Stimulated activated CD4-positive, alpha-beta T cell treated with anti-CD3 and anti-CD28 coated beads, Interleukin-1b, Interleukin-23, amount 100 ng/mL, for 4 hours (primary cell): Measurements from ENCODE around the gene CLPX.
"Not testable (repeated sequence)": the region's sequence is repeated elsewhere in the genome, so short reads cannot be mapped to it uniquely, and the experiment has no call there.

Source experiments
- DNase-seq, 2 donors: peaks; one replicate each; pipeline ENCODE4 v3.0.0-alpha.2; 2020; ENCODE audit warnings: low read depth in 2 of 2

The CLPX gene

DNA sequence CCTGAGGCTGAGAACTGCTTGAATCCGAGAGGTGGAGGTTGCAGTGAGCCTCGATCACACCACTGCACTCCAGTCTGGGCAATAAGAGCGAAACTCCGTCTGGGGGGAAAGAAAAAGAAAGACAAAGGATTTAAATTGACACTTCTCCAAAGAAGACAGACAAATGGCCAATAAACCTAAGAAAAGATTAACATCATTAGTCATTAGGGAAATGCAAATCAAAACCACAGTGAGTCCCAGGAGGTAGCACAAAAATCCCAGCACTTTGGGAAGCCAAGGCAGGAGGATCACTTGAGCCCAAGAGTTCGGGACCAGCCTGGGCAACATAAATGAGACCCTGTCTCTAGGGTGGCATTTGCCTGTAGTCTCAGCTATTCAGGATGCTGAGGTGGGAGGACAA lies 12.6 kb downstream of the CLPX start:
- no peak for DNase-seq

DNA sequence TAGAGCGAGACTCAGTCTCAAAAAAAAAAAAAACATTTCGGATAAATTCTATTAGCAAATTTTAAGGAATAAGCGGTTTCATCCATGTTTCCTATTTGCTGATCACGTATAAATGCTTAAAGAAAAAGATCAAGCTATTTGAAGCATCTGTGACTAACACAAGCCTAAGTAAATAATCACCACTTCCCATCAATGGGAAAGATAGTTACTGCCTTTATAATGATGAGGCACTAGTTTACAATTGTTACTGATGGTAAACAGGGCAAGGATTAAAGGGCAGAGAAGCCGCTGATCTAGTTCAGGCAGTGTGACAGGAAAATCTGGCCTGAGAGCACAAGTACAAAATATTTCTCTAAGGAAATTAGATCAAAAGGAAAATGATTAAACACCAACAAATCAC lies 13.7 kb downstream of the CLPX start:
- DNase-seq = no peak

DNA sequence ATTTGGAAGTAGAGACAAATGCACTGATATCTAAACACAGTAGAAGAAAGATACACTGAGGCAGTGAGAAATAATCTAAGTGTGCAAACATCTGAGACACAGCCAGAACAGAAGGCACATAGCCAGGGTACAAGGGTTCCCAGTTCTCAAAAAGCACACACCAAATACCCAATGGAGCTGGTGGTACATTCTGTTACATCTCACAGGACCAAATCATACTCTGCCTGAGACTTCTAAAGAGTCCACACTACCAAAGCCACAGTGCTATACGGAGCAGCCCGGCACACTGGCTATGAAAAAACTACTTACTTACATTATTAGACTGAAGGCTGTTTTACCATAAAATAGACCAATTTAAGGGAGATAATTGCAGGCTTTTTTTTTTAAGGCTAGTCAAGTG lies 19.3 kb downstream of the CLPX start:
- no peak for DNase-seq

DNA sequence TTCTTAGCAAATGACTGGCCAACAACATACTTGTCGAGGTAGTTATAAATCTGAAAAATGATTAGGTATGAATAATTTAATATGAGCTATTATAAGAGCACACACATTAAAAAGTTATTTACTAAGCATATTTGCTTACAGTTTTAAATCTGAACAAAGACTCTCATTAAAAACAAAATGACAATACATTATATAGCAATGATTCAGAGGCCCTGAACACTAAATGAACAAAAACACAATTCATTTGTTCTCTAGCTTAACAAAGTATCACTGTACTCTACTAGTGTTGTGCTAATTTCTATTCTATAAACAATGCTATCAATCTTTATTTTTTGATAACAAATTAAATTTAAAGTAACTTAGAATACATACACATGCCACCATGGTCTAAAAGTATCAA lies 21.0 kb downstream of the CLPX start:
- no peak for DNase-seq

DNA sequence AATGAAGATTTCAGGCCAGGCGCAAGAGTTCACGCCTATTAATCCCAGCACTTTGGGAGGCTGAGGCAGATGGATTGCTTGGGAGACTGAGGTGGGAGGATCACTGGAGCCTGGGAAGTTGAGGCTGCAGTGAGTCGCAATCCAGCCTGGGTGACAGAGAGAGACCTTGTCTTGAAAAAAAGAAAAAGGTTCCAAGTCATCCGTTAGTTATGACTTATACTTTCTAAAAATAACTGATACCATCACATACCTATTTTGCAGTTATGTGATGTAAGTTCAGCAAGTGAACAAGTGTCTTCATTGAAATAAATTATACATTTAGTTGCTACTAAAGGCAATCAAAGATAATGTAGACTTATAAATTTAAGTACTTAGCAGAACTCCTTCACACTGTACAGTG lies 22.1 kb downstream of the CLPX start:
- no peak for DNase-seq

DNA sequence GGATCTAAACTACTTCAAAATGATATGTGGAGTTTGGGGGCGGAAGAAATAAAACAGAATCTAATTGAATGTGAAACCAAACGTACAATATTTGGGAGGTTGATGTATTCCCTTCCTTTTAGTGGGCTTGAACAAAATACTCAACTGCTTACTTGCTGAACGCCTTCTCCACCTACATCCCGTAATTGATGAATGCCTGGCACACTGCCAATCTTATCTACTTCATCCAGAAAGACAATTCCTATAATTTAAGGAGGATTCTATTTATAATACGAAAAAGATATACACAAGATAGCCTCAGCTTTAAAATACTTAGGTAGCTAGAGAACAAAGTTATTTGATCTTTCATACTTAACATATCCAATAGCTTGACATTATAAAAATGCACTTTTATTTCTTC lies 28.4 kb downstream of the CLPX start:
- no peak for DNase-seq

DNA sequence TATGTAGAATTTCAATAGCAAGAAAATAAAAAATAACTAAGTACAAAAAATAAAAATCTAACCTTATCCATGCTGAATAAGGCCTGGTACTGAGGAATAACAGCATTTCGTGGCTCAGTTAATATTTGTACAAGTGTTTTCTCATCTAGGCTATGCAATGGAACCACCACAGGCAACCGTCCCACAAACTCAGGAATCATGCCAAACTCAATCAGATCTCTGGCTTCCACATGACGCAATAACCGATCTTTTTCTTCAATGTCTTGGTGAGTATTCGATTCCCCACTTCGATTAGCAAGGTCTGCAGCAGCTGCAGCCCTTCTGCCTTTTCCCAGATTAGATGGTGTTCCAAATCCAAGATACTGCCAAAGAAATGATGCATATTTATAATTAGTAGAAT lies 30.4 kb downstream of the CLPX start:
- no peak for DNase-seq

DNA sequence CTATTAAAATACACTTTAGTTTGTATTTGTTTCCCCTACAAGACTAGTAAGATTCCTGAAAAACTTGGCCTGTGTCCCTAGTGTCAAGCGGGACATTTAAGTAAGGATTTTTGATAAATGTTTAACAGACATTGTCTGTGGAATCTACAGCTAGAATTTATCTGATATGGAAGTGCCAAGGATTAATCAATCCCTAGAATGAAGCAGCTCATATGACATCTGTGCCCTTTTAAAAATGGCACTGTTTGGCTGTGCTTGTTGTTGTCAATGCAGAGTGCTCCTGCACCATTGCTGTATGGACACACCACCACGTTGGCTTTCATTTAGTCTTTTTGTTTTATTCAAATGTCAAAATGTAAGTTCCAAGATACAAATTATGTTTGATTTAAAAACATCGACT lies 37.2 kb downstream of the CLPX start:
- DNase-seq = no peak

DNA sequence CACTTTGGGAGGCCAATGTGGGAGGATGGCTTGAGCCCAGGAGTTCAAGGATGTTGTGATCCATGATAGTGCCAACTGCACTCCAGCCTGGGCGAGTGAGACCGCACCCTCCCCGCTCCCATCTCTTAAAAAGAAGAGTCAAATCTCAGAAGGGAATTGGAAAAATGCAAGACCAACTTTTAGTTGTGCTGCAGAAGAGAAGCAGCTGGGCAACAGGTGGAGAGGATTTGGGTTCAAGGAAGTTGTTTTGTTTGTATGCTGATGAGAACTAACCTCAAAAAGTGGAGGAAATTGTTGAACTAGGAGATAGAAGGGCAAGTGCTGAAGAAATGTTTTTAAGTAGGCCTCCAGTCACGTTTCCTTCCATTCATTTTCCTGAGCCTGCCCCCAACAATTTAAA lies 38.7 kb downstream of the CLPX start:
- DNase-seq = no peak

DNA sequence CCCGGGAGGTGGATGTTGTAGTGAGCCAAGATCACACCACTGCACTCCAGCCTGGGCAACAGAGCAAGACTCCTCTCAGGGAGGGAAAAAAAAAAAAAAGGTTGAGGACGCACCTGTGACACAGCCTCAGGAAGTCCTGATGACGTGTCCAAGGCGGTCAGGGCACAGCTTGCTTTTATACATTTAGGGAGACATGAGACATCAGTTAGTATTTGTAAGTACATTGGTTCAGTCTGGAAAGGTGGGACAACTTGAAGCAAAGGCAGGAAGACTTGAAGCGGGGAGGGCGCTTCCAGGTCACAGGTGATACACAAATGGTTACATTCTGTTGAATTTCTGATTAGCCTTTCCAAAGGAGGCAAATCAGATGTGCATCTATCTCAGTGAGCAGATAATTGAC lies 46.5 kb downstream of the CLPX start:
- not testable (repeated sequence) for DNase-seq

DNA sequence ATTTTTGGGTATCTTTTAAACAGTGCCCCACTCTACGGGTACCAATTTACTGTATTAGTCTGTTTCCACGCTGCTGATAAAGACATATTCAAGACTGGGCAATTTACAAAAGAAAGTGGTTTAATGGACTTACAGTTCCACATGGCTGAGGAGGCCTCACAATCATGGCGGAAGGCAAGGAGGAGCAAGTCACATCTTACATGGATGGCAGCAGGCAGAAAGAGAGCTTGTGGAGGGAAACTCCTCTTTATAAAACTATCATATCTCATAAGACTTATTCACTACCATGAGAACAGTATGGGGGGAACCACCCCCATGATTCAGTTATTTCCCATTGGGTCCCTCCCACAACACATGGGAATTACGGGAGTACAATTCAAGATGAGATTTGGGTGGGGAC lies 47.2 kb downstream of the CLPX start:
- not testable (repeated sequence) for DNase-seq

DNA sequence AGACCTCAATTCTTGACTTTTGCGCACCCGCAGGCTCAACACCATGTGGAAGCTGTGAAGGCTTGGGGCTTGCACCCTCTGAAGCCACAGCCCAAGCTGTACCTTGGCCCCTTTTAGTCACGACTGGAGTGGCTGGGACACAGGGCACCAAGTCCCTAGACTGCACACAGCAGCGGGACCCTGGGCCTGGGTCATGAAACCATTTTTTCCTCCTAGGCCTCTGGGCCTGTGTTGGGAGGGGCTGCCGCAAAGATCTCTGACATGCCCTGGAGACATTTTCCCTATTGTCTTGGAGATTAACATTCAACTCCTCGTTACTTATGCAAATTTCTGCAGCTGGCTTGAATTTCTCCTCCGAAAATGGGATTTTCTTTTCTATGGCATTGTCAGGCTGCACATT lies 48.1 kb downstream of the CLPX start:
- not testable (repeated sequence) for DNase-seq

DNA sequence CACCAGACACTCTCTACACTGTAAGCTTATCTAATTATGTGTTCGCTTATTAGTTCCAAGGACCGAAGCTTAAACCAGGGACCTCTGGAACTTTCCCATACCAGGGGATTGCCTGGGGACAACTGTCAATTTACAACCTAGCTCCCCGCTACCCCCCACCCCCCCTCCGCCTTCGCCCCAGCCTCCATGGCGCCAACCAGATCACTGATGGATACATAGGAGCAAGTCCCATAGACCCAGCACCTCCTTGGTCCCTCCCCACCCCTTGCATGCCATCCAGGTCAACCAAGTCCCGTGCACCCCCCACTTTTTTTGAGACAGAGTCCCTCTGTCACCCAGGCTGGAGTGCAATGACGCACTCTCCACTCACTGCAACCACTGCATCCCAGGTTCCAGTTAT lies 50.6 kb downstream of the CLPX start:
- no peak for DNase-seq

DNA sequence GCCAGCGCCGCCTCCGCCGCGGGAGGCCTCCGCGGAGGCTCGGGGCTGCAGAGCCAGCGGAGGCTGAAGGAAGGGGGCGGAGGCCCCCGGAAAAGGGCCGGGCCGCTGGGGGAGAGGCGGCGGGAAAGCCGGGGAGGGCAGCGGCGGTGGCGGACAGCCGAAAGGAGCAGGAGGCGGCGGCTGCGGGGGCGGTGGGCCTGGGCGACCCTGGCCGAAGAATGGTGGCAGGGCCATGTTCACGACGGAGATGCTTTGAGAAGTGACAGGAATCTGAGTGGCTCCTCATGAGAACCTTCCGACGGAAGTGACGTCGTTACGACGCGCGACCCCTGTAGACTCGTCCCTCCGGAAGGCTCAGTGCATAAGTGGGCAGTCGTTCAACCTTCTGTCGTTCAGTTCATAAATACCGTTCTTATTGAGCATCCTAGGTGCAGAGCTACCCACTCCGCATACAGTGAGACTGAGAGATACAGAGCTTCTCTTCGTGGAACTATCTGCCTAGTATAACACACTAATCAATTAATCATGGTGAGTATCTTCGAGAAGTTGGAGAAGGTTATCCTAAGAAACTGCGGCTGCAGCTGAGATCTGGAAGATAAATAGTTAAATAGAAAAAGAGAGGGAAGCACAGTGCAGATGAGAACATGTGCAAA lies 51.5 kb downstream of the CLPX start, which contains the start of gene PDCD7:
PDCD7 (minus strand) TSS at position 261 of the 653 bp plus-strand sequence; CDS start at position 234, 27 bp downstream.
- DNase-seq = peak; percentile 61 to 63

DNA sequence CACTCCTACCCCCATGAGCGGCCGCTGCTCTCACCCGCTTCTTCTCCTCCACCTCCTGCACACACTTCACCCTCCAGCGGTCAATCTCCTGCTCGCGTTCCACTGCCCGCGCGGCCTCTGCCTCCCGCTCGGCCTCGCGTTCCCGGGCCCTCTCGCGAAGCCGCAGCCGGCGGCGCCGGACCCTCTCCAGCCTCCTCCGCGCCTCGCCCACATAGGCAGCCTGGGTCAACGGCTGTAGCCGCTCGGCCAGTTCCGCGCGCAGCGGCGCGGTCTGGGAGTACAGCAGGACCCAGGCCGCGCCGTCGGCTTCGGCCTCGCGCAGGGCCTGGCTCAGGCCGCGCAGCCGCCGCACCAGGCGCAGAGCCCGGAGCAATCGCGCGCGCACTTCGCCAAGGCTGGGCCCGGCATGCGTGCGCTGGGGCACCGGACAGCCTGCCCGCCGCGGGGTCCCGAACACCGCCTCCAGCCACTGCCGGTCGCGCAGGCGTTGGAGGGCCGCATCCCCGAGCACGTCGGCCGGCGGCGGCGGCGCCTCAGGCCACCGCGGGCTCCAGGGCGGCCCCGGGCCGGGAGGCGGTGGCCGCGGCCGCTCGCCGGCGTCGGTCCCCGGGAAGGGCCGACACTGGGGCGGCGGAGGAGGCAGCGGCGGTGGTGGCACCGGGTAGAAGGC lies 52.1 kb downstream of the CLPX start:
- DNase-seq = no peak

DNA sequence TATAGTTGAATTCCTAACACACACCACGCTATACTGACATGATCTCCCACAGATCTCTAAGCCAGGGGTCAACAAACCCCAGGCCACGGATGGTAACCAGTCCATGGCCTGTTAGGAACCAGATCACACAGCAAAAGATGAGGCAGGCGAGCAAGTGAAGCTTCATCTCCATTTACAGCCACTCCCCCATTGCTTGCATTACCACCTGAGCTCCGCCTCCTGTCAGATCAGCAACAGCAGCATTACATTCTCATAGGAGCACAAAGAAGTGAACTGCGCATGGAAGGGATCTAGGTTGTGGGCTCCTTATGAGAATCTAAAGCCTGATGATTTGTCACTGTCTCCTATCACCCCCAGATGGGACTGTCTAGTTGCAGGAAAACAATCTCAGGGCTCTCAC lies 54.2 kb downstream of the CLPX start:
- no peak for DNase-seq

DNA sequence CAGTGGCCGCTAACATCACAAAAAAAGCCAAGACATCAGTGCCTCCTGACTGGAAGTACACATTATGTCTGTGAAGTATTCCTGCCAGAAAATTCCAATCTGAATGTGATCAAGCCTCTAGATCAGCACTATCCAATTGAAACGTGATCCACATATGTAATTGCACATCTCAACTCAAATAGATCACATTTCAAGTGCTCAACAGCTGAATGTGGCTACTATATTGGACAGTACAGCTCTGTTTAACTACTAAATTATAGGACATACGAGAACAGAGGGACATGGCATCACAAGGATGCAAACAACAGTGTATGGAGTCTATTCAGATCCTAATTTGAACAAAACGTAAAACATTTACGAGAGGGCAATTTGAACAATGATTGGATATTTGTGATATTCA lies 69.6 kb downstream of the CLPX start:
- DNase-seq = no peak

DNA sequence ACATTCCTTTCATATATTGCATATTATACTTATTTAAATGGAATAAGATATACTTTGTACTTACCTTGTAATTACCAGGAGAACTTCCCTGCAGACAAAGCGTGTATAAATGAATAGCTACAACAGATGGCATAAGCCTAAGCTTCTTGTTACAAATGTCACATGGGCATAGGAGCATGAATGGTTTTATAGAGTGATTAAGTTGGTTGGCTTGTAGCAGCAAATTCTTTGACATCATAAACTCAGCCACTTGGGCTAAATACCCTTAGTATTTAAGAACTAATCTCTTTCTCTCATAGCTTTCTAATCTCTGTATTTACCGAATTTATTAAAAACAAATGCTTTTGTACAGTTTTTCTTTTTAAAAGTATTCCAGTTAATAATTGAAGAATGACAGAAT lies 70.1 kb downstream of the CLPX start, which contains the start of gene UBAP1L:
UBAP1L (minus strand) TSS at position 115 of the 400 bp plus-strand sequence. CDS start 8,985 bp downstream, outside the sequence.
- no peak for DNase-seq

DNA sequence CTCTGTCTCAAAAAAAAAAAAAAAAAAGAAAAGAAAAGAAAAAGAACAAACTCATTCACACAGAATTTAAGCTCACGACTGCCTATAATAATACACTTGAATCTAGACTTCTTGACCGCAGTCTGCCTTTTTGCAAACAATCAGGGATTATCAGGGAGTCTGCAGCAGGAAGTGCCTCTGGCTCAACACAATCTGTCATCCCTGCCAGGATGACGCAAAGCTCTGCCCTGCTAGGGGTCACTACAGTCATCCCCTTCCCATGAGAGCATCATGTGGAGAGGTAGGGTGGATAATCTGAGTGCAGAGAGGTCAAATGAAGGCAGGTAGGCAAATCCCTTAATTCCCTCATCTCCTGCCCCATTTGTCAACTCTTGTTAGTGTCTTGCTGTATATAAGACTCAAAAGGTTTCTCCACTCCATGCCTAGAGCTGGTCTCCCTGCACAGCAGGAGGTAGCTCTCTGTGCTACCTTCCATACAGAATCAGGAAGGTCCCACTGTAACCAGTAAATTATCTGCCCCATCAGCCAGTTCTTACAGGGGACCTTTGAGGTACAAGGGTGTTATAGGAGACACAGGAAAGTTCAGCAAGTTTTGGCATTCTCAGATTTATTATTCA lies 74.4 kb downstream of the CLPX start:
- no peak for DNase-seq

DNA sequence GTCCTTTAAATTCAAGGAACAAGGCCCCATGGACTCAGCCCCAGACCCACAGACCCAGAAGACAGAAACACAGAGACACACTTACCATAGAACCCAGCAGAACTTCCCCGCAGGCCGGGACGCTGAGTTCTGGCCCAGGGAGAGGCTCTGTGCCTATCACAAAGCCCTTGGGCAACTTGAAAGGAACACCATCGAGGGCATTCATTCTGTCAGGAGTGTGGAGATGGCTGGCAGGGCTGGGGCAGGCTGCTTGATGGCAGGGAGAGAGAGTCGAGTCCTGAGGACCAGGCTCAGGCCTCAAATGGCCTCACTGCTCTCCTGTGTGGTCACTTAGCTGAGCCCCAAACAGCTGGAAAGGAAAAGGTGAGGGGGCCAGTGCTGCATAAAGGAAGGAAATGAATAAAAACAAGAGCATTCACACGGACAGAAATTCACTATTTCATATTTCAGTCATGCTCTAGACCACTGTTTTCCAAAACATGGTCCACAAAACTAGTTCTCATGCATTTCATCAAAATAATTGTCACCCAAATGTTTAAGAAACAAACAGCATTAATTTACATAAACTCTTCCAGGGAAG lies 79.0 kb downstream of the CLPX start:
- no peak for DNase-seq

DNA sequence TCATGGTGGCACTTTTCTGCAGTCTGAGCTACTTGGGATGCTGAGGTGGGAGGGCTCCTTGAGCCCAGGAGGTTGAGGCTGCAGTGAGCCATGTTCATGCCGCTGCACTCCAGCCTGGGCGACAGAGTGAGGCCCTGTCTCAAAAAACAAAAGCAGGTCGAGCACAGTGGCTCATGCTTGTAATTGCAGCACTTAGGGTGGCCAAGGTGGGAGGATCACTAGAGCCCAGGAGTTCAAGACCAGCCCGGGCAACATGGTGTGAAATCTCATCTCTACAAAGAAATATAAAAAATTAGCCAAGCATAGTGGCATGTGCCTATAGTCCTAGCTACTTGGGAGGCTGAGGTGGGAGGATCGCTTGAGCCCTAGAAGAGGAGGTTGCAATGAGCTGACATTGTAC lies 80.1 kb downstream of the CLPX start:
- no peak for DNase-seq

DNA sequence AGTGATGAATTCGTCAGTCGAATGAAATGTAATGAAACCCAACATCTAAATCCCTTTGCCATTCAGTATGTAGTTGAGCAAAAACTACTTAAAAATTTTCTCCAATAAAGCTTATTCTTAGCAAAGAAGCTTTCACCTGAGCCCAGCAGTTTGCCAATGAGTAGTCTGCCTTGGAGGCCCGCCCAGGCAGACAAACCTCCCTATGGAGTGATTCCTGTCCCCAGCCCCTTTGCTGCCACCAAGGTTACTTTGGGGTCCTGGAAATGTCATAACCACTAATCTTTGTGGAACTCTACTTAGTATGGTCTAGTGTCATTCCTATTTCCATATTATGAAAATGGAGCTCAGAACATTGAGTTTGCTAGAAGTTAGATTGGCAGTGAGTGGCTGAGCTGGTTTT lies 82.2 kb downstream of the CLPX start:
- no peak for DNase-seq
